Stimulated activated naive CD4-positive, alpha-beta T cell (primary cell): ENCODE data around the gene FLNA.
"Not testable (repeated sequence)": the region's sequence is repeated elsewhere in the genome, so short reads cannot be mapped to it uniquely, and the experiment has no call there.

ENCODE experiments used
- DNase-seq, 6 experiments: peaks; one replicate each; lab custom pipeline; 2025; lab: John Stamatoyannopoulos, UW

FLNA gene, protein sequence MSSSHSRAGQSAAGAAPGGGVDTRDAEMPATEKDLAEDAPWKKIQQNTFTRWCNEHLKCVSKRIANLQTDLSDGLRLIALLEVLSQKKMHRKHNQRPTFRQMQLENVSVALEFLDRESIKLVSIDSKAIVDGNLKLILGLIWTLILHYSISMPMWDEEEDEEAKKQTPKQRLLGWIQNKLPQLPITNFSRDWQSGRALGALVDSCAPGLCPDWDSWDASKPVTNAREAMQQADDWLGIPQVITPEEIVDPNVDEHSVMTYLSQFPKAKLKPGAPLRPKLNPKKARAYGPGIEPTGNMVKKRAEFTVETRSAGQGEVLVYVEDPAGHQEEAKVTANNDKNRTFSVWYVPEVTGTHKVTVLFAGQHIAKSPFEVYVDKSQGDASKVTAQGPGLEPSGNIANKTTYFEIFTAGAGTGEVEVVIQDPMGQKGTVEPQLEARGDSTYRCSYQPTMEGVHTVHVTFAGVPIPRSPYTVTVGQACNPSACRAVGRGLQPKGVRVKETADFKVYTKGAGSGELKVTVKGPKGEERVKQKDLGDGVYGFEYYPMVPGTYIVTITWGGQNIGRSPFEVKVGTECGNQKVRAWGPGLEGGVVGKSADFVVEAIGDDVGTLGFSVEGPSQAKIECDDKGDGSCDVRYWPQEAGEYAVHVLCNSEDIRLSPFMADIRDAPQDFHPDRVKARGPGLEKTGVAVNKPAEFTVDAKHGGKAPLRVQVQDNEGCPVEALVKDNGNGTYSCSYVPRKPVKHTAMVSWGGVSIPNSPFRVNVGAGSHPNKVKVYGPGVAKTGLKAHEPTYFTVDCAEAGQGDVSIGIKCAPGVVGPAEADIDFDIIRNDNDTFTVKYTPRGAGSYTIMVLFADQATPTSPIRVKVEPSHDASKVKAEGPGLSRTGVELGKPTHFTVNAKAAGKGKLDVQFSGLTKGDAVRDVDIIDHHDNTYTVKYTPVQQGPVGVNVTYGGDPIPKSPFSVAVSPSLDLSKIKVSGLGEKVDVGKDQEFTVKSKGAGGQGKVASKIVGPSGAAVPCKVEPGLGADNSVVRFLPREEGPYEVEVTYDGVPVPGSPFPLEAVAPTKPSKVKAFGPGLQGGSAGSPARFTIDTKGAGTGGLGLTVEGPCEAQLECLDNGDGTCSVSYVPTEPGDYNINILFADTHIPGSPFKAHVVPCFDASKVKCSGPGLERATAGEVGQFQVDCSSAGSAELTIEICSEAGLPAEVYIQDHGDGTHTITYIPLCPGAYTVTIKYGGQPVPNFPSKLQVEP (N-terminal part only)

GRCh38 chrX:154374313-154375155 lies at the start of gene FLNA:
Gene FLNA (minus strand): TSS chrX:154374634. CDS start chrX:154371245, 3,389 bp downstream.
- DNase-seq = peak in 1 of 6 experiments; percentile 18

DNA sequence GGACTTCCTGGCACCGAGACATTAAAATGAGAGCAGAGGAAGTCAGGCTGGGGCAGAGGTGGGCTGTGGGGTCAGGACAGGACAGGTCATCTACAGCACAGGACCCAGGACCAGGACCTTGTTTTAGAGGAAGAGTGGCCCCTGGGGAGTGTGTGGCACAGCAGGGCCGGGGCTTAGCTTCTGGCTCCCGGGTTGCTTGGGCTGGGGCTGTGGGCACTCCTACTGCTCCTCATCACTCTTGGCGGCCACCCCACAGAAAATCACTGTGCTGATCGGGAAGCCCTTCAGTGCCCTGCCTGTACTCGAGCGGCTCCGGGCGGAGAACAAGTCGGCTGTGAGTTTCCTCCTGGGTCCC lies 45.9 kb upstream of the FLNA start:
- DNase-seq = no peak

GRCh38 chrX:154419688-154420401 lies 45.4 kb upstream of the FLNA start:
- no peak for DNase-seq

DNA sequence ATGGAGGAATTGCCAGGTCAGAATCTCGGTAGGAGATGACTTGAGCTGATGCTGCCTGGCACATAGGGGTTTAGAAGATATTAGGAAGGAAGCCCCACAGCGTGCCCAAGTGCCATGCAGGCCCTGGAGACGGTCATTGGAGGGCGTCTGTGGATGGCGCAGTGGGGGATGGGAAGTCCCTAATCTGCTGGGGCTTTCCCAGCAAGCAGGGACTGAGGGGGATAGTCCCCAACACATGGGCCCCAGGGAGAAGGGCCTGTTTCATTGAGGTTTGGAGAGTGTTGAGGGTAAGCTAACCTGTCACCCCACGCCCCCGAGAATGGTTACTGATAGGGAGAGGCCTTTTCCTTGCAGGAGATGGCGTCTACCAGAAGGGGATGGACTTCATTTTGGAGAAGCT lies 44.8 kb upstream of the FLNA start:
- DNase-seq = no peak

GRCh38 chrX:154417157-154417556 lies 42.7 kb upstream of the FLNA start:
- DNase-seq = no peak

DNA sequence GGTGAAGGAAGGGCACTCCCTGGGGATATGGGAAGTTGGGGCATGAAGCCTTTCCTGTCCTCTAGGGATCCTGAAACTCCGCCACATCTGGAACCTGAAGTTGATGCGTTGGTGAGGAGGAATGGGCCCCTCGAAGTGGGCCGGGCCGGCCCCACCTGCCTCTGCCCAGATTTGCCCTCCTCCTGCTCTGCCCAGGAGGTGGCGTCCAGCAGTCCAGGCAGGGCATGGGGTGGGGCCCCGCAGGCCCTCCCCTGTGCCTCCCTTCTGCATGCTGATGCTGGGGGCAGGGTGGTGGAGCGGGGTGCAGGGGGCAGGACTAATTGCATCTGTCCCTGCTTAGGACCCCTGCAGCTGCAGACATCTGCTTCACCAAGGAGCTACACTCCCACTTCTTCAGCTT lies 38.7 kb upstream of the FLNA start:
- no peak for DNase-seq

- peak in 3 of 6 experiments; percentile 23 to 28 (median 25) for DNase-seq
These were observed 38.0 kb upstream of the FLNA start for GRCh38 chrX:154412468-154412867.

- peak in 2 of 6 experiments; percentile 27 to 47 for DNase-seq
These were observed 37.5 kb upstream of the FLNA start for GRCh38 chrX:154411981-154412340.

DNA sequence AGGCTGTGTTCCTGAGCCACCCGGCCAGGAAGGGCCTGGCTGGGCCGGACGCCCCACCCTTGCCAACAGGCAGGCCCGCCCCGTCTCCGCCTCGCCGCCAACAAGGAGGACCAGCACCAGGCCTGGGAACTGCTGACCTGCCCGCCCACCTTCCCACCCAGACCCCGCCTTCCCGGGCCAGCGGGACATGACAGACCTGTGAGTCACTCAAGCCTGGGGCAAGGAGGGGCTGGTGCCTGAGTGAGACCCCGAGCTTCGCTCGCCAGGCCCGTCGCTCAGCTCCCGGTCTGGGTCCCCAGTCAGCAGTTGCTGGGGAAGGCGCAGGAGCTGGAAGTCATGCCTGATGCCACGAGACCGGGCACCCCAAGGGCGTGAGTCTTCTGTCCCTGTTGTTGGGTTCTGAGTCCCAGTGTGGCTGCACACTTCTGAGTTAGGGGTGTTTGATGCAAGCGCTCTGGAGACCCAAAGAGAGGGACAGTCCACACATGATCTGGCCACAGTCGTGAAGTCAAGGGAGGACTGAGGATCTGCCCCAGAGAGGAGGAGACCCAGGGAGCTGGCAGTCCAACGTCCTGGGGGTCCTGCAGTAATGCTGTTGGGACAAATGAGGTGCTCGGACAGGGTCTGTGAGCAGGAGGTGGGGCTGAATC lies 34.9 kb upstream of the FLNA start, which contains the start of gene DNASE1L1:
Gene DNASE1L1, minus strand, starts transcription at position 33 of the 650 bp plus-strand sequence. CDS start 3,686 bp downstream, outside the sequence.
- DNase-seq = no peak

DNA sequence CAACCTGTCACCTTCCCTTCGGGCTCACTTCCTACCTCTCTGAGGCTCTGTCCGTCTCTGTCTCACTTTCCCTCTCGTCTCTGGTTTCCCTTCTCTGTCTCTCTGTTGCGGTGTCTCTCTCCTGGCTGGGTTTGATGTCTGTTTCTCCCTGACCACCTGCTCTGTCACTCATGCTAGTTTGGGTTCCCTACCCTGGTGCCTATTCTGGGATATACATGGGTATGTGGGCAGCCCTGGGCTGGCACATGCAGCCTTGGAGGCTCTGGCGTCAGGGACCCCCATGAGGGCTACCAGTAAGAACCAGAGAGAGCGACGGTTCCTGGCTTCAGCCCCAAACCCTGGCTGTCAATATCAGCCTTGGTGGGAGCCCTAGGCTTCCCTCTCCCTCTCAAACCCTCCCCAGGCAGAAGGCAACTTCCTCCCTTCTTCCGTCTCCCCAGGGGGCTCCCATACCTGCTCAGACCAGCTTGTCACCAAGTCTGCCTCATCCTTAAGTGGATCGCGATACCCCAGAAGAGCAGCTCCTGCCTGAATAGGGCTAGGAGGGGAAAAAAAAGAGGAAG lies 34.3 kb upstream of the FLNA start:
- no peak for DNase-seq

- DNase-seq = no peak
These were observed 30.3 kb upstream of the FLNA start for GRCh38 chrX:154404625-154405192.

- no peak for DNase-seq
These were observed 29.4 kb upstream of the FLNA start for GRCh38 chrX:154403858-154404257.

DNA sequence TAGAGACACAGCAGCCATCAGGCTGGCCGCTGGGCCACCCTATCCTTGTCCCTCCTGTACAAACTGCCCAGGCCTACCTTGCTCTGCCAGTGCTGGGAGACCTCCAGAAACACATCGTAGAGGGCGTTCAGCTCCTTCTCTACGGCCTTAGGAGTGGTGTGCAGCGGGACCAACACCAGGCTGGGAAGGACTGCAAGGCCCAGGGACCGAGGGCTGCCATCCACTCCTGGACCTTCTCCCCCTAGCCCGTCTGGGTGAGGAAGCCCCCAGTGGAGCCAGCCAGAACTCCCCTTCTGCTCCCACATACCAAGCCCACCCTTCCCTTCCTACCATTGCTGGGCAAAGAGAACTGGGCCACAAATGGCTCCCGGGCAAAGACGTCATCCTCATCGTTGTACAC lies 28.8 kb upstream of the FLNA start:
- DNase-seq = no peak

GRCh38 chrX:154402622-154403127 lies 28.2 kb upstream of the FLNA start:
- no peak for DNase-seq

DNA sequence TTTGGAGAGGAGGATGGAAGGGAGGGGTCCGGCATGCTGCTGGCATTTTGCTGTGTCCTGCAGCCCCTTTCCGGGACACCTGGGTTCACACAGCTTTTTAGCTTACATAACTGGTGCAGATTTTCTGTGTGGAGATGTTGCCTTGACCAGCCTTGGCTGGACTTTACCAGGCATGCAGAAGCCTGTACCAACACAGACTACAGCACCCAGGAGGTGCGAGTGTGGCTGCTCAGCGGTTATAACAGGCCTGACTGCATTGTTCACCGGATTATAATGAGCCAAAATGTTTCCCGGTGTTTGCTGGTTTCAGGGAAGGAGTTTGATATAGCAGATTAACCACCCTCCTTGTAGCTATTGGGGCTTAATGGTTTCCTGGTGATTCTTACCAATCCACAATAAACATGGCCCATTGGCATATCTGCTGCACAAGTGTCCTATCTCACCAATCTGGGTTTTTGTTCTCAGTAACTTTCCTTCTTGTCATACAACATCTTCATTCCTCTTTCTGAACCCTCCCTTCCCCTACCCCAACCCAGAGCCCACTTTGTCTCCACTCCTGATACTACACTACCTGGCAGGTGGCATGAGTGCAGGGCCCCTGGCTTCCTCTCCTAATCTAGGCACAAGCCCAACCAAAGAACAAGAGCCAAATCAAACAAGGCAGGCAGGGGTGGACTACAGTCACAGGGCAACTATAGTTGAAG lies 27.6 kb upstream of the FLNA start:
- no peak for DNase-seq

- DNase-seq = peak in 1 of 6 experiments; percentile 13
These were observed 26.8 kb upstream of the FLNA start for GRCh38 chrX:154401045-154401799.

DNA sequence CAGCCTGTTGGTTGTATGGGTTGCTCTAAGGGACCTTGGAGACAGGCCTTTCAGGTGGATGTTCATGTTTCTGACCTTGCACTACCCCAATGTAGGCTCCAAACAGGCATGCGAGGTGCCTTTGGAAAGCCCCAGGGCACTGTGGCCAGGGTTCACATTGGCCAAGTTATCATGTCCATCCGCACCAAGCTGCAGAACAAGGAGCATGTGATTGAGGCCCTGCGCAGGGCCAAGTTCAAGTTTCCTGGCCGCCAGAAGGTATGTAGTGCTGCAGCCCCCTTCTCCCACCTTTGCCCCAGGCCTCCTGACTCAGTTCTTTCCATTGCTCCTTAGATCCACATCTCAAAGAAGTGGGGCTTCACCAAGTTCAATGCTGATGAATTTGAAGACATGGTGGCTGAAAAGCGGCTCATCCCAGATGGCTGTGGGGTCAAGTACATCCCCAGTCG lies 26.0 kb upstream of the FLNA start:
- DNase-seq = not testable (repeated sequence)
